Activated CD4-positive, alpha-beta T cell treated with anti-CD3 and anti-CD28 coated beads for 36 hours (primary cell): ENCODE data around the gene FBLN1. TPM values are rescaled to one million over a fixed set of nuclear protein-coding genes. Genes with fewer than 3 reads are reported as not detected.
"Not testable (repeated sequence)": the region's sequence is repeated elsewhere in the genome, so short reads cannot be mapped to it uniquely, and the experiment has no call there.

ENCODE experiments used
- ATAC-seq: fragments of 200-7000 bp; cut with Tn5 transposase; one replicate; pipeline ENCODE4 v1.10.0; 2021; ENCODE audit warnings: mild to moderate bottlenecking, moderate library complexity
- CTCF ChIA-PET: fragments of 350-600 bp; sonication (Branson Sonifier 250); formaldehyde crosslinking; loops from one replicate; lab custom pipeline; 2021; ENCODE audit warnings: antibody characterized with exemption; lab: Charles Lee
- POLR2A ChIA-PET: fragments of 350-600 bp; sonication (Branson Sonifier 250); formaldehyde crosslinking; loops from one replicate; lab custom pipeline; 2021; ENCODE audit warnings: antibody characterized with exemption, inconsistent platforms; lab: Charles Lee
- DNase-seq: peaks from one replicate; pipeline ENCODE4 v3.0.0-alpha.2; 2020
- H3K27ac Mint-ChIP-seq: one replicate; pipeline ENCODE4 v1.8.0; 2021; ENCODE audit warnings: mixed read lengths
- H3K27me3 Mint-ChIP-seq: one replicate; pipeline ENCODE4 v1.8.0; 2021; ENCODE audit warnings: mixed read lengths
- H3K36me3 Mint-ChIP-seq: one replicate; pipeline ENCODE4 v1.8.0; 2021; ENCODE audit warnings: low read depth, mixed read lengths
- H3K4me1 Mint-ChIP-seq: one replicate; pipeline ENCODE4 v1.8.0; 2021; ENCODE audit warnings: mixed read lengths
- H3K4me3 Mint-ChIP-seq: one replicate; pipeline ENCODE4 v1.8.0; 2021; ENCODE audit warnings: mild to moderate bottlenecking, moderate library complexity, mixed read lengths
- H3K9me3 Mint-ChIP-seq: one replicate; pipeline ENCODE4 v1.8.0; 2021; ENCODE audit warnings: low read depth, mixed read lengths
- intact Hi-C, 2 experiments: fragments of 100-400 bp; cut with DNase I in 1 of 2; cut with micrococcal nuclease in 1 of 2; formaldehyde crosslinking; loops; one replicate each; pipeline versions ENCODE4 v1.14.2 to v1.15.1; 2022 to 2024; cut with DNase I, micrococcal nuclease
- total RNA-seq, 2 experiments: library from RNA; stranded (reverse); gene quantifications; one replicate each; pipeline ENCODE4 v1.2.3, GENCODE V29; 2021

FBLN1 gene
- total RNA-seq, 2 experiments from 2014 or later: not detected

- DNase-seq (peak; percentile 38), ATAC-seq (peak; percentile 88)
- ChIA-PET CTCF (no interaction called here), POLR2A (no interaction called here)
- intact Hi-C loops: no loop called here
- H3K4me1 Mint-ChIP-seq: peaks cover 9% of the 10 kb centered on the region
- no peaks in the 10 kb centered on the region for H3K36me3 Mint-ChIP-seq
- H3K9me3 Mint-ChIP-seq: no peaks in the 10 kb centered on the region
- H3K27ac Mint-ChIP-seq: peak overlapping the region; percentile 59
- peaks cover 6% of the 10 kb centered on the region for H3K27me3 Mint-ChIP-seq
- H3K4me3 Mint-ChIP-seq: no peak overlapping the region
These were observed 106.1 kb downstream of the FBLN1 start for GRCh38 chr22:45608763-45609180.

GRCh38 chr22:45612451-45612901 is 109.8 kb downstream of the FBLN1 start:
- Mint-ChIP-seq H3K4me3 (no peak overlapping the region), H3K36me3 (no peaks in the 10 kb centered on the region), H3K9me3 (no peaks in the 10 kb centered on the region), H3K27ac (no peak overlapping the region), H3K4me1 (peaks cover 9% of the 10 kb centered on the region), H3K27me3 (peaks cover 6% of the 10 kb centered on the region)
- CTCF ChIA-PET: no interaction called here
- ATAC-seq (peak; percentile 68), DNase-seq (peak; percentile 60)
- intact Hi-C loops: no loop called here
- POLR2A ChIA-PET: interaction anchor here (0.6 kb wide), 1 partner anchor 111 kb away, joined by 6 read pairs; no protein-coding TSS in a partner anchor

GRCh38 chr22:45612940-45613339 is 110.3 kb downstream of the FBLN1 start:
- ATAC-seq (no peak), DNase-seq (no peak)
- Mint-ChIP-seq H3K4me1 (peaks cover 9% of the 10 kb centered on the region), H3K36me3 (no peaks in the 10 kb centered on the region), H3K4me3 (no peak overlapping the region), H3K27ac (no peak overlapping the region), H3K27me3 (peaks cover 6% of the 10 kb centered on the region), H3K9me3 (no peaks in the 10 kb centered on the region)
- intact Hi-C loops: no loop called here
- POLR2A ChIA-PET: no interaction called here
- CTCF ChIA-PET: no interaction called here

- intact Hi-C loops: no loop called here
- no peaks in the 10 kb centered on the region for H3K36me3 Mint-ChIP-seq
- no peaks in the 10 kb centered on the region for H3K9me3 Mint-ChIP-seq
- ChIA-PET POLR2A (no interaction called here), CTCF (interaction anchor here (0.8 kb wide), 1 partner anchor 11 kb away, joined by 3 read pairs; no protein-coding TSS in a partner anchor)
- H3K4me1 Mint-ChIP-seq: peaks cover 4% of the 10 kb centered on the region
- ATAC-seq (no peak), DNase-seq (no peak)
- H3K27ac Mint-ChIP-seq: no peak overlapping the region
- H3K4me3 Mint-ChIP-seq: no peak overlapping the region
- peaks cover 4% of the 10 kb centered on the region for H3K27me3 Mint-ChIP-seq
These were observed 112.7 kb downstream of the FBLN1 start for GRCh38 chr22:45615364-45615763.

DNA sequence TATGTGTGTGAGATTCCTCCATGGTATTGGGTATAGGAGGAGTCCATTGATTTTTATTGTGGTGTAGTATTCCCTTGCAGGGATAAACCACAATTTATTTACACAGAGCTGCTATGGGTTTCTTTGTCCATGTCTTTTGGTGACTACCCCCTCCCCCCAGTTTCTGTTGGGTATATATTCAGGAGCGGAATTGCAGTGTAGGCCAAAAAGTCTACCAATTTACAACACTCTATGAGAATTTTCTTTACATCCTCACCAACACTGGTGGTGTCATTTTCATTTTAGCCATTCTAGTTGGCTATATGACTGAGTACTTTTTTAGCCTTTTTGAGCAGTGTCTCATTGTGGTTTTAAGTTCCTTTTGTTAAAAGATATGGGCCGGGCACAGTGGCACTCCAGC is 113.7 kb downstream of the FBLN1 start:
- no peak for DNase-seq
- Mint-ChIP-seq H3K4me3 (no peak overlapping the region), H3K4me1 (peaks cover 4% of the 10 kb centered on the region), H3K9me3 (no peaks in the 10 kb centered on the region), H3K27ac (no peak overlapping the region), H3K36me3 (no peaks in the 10 kb centered on the region), H3K27me3 (peaks cover 4% of the 10 kb centered on the region)
- ATAC-seq: no peak
- CTCF ChIA-PET: interaction anchor here (1.2 kb wide), 1 partner anchor 29 kb away, joined by 4 read pairs; no protein-coding TSS in a partner anchor
- POLR2A ChIA-PET: no interaction called here
- intact Hi-C loops: no loop called here

DNA sequence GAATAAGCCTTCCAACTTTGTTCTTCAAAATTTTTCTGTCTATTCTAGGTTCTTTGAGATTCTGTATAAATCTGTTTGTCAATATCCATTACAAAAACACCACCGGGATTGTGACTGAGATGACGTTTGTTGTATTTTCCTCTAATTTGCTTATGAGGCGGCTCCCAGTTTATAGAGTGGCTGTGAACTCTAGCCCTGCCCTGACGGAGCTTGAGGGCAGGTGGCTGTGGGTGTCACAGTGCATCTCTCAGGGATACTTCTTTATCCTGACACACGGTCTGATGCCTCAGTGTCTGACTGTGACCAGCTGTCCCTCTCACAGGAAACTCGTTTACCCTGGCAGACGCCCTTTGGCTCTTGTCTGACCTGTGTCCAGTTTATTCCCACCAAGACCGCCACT is 115.3 kb downstream of the FBLN1 start:
- Mint-ChIP-seq H3K4me3 (no peak overlapping the region), H3K9me3 (no peaks in the 10 kb centered on the region), H3K27ac (no peak overlapping the region), H3K36me3 (no peaks in the 10 kb centered on the region), H3K4me1 (peaks cover 2% of the 10 kb centered on the region), H3K27me3 (no peaks in the 10 kb centered on the region)
- ChIA-PET POLR2A (no interaction called here), CTCF (no interaction called here)
- DNase-seq (no peak), ATAC-seq (no peak)
- intact Hi-C loops: no loop called here

DNA sequence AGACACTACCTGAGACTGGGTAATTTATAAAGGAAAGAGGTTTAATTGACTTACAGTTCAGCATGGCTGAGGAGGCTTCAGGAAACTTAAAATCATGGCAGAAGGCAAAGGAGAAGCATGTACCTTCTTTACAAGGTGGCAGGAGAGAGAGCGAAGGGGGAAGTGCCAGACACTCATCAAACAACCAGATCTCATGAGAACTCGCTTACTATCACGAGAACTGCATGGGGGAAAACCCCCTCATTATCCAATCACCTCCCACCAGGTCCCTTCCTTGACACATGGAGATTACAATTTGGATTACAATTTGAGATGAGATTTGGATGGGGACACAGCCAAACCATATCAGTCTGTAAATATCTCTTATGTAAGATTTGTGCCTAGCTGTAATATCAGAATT is 118.0 kb downstream of the FBLN1 start:
- POLR2A ChIA-PET: no interaction called here
- H3K27me3 Mint-ChIP-seq: peaks cover 1% of the 10 kb centered on the region

GRCh38 chr22:45621836-45622600 is 119.3 kb downstream of the FBLN1 start:
- Mint-ChIP-seq H3K9me3 (no peaks in the 10 kb centered on the region), H3K4me3 (no peak overlapping the region), H3K36me3 (no peaks in the 10 kb centered on the region), H3K27ac (no peak overlapping the region), H3K4me1 (peaks cover 2% of the 10 kb centered on the region), H3K27me3 (peaks cover 1% of the 10 kb centered on the region)
- POLR2A ChIA-PET: no interaction called here
- CTCF ChIA-PET: no interaction called here
- no peak for DNase-seq
- intact Hi-C loops: no loop called here
- ATAC-seq: no peak

More for the DNA sequence above, 118.0 kb downstream of the FBLN1 start:
- Mint-ChIP-seq H3K36me3 (no peaks in the 10 kb centered on the region), H3K4me1 (peaks cover 2% of the 10 kb centered on the region), H3K4me3 (no peak overlapping the region), H3K27ac (no peak overlapping the region), H3K9me3 (no peaks in the 10 kb centered on the region)
- CTCF ChIA-PET: interaction anchor here (0.7 kb wide), 1 partner anchor 243 kb away, joined by 3 read pairs; no protein-coding TSS in a partner anchor
- ATAC-seq: no peak
- DNase-seq: no peak
- intact Hi-C loops: no loop called here

DNA sequence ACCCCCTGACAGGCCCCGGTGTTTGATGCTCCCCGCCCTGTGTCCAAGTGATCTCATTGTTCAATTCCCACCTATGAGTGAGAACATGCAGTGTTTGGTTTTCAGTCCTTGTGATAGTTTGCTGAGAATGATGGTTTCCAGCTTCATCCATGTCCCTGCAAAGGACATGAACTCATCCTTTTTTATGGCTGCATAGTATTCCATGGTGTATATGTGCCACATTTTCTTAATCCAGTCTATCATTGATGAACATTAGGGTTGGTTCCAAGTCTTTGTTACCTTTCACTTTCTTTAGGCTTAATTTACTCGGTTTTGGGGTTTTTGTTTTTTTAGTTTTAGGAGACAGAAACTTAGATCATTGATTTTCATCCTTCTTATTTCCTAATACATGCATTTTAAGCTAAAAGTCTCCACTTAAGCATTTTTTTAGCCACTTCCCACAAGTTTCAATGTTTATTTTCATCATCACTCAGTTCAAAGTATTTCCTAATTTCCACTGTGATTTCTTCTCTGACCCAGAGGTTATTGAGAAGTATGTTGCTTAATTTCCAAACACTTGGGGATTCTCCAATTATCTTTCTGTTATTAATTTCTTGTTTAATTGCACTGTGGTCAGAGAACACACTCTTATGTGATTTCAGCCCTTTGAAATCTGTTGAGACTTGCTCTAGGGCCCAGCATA is 120.9 kb downstream of the FBLN1 start:
- DNase-seq, H3K36me3 Mint-ChIP-seq, H3K9me3 Mint-ChIP-seq, ATAC-seq, intact Hi-C loops, H3K4me3 Mint-ChIP-seq, H3K27ac Mint-ChIP-seq, POLR2A ChIA-PET, H3K4me1 Mint-ChIP-seq, CTCF ChIA-PET, H3K27me3 Mint-ChIP-seq: not testable (repeated sequence)

GRCh38 chr22:45626198-45626651 is 123.5 kb downstream of the FBLN1 start:
- intact Hi-C loops: no loop called here
- ChIA-PET POLR2A (no interaction called here), CTCF (interaction anchor here (0.6 to 0.7 kb wide), 2 partner anchors 11 to 38 kb away, joined by 3 read pairs; no protein-coding TSS in a partner anchor)
- DNase-seq: no peak
- H3K4me1 Mint-ChIP-seq: no peaks in the 10 kb centered on the region
- no peaks in the 10 kb centered on the region for H3K36me3 Mint-ChIP-seq
- H3K27me3 Mint-ChIP-seq: peaks cover 11% of the 10 kb centered on the region
- no peak overlapping the region for H3K27ac Mint-ChIP-seq
- H3K9me3 Mint-ChIP-seq: no peaks in the 10 kb centered on the region
- ATAC-seq: no peak
- H3K4me3 Mint-ChIP-seq: no peak overlapping the region

DNA sequence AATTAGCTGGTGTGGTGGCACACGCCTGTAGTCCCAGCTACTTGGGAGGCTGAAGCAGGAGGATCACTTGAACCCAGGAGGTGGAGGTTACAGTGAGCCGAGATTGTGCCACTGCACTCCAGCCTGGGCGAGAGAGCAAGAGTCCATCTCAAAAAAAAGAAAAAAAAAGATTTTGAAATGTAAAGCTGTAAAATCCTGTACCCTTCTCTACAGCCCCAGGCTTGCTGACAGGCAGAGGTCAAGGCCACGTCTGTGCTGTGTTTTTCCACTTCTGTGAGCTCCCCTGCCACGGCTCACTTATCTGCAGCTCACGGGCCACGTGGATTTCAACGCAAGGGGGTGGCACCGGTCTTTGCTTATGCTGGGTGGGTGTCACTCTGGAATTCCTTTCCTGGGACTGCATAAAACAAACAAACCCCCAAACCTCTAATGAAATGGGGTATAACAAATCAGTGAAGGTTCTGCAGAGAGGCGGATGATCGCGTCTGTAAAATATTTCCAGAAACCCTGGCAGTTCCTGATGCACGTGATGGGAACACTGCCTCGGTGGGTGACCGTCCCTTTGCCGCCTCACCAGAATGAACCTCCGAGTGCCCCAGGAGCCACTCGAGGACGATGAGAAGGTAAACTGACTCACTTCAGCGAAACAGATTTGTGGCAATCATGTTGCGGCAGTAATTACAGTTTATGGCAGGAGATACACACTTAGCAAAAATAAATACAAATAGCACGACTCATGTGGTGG is 125.0 kb downstream of the FBLN1 start:
- Mint-ChIP-seq H3K9me3 (no peaks in the 10 kb centered on the region), H3K36me3 (no peaks in the 10 kb centered on the region), H3K27me3 (peaks cover 22% of the 10 kb centered on the region), H3K4me1 (no peaks in the 10 kb centered on the region), H3K4me3 (no peak overlapping the region), H3K27ac (no peak overlapping the region)
- ATAC-seq (no peak), DNase-seq (no peak)
- POLR2A ChIA-PET: no interaction called here
- intact Hi-C loops: no loop called here
- CTCF ChIA-PET: interaction anchor here (0.7 kb wide), 1 partner anchor 356 kb away, joined by 4 read pairs; no protein-coding TSS in a partner anchor
